Measurements from ENCODE around the gene RAB3IL1.
A peak's percentile ranks its signal among the peaks of the same experiment; 100 is the strongest.

RAB3IL1 gene

DNA sequence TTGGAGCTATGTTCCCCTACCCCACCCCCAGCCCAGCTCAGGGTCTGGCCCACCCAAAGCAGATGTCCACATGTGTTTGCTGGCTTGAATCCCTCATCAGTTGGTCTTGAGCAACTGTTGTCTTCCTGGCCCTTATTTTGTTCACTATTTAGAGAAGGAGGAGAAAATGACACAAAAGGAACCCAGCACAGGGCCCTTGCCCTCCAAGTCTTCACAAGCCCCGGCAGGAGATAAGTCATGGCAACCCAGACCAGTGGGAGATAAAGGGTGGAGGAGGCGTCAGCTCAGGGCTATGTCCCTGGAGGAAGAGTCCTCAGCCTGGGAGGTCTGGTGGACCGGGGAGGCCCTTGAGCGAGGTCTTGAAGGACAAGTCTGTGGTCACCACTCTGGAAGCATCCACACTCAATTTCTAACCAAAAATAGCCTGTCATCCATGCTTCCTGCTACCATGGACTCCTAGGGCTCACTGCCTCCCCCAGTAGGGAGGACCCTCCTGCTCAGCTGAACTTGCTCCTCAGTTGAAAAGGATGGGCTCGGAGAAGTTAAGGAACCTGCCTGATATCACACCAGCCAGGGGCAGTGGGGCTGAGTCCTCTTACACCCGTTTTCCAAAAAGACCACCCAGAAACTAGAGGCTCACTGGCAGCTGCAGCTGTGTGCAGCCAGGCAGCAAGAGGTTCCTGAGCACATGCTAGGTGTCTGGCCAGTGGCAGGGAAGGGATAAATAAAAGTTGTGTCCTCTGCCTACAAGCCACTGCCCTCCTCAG lies 1.8 kb upstream of the RAB3IL1 start:
- peak; percentile 16 for DNase-seq

DNA sequence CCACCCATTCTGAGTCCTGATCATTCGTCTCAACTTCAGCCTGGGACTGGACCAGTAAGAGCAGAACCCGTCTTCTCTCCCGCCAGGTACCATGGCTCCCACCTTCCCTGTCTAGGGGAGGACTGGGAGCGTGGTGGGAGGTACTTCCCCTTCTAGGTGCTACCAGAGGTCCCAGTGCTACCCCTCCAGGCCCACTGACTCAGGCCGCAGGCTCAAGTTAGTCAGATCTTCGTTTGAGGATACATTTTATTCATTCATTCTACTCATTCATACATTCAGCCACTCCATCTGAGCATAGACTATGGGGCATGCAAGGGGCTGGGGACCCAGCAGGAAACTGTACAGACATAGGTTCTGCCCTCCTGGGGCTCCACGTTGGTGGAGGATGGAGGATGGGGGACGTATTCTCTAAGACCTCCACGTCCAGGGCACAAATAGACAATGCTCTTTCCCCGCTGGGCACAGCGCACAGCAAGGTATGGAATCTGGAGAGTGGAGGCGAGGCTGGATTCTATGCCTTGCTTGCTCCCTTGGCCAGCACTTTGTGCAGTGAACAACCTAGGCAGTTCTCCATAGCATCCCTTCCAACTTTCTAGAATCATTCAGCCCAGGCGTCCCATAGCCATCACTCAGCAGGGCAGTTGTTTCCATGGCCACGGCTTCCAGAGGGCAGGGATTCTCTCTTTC lies 1.0 kb upstream of the RAB3IL1 start:
- peak; percentile 18 for DNase-seq

DNA sequence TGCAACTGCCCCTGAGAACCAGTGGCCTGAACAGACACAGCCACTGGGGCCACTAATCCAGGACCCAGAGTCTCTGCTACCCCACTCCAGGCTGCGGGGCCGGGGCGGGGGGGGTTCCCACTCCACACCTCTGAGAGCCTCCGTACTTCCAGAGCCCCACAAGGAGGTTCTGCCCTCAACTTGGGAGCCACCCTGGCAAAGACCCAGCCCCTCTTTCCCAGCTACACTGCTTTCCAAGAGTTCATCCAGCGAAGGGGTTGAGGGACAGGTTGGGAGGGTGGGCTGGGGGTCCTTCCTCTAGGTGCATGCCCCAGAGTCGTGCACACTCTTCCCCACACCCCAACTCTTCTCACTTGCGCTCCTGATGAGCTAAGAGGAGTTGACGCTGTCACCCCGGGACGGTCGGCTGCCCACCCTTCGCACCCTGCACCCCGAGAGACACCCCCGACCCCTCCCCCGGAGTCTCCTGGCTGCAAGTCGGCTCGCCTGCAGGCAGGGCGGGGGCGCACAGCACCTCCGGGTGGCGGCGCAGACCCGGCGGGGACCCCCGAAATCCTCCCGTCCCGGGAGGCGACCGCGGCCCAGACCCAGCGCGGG lies 531 bp downstream of the RAB3IL1 start:
- DNase-seq = peak; percentile 27

DNA sequence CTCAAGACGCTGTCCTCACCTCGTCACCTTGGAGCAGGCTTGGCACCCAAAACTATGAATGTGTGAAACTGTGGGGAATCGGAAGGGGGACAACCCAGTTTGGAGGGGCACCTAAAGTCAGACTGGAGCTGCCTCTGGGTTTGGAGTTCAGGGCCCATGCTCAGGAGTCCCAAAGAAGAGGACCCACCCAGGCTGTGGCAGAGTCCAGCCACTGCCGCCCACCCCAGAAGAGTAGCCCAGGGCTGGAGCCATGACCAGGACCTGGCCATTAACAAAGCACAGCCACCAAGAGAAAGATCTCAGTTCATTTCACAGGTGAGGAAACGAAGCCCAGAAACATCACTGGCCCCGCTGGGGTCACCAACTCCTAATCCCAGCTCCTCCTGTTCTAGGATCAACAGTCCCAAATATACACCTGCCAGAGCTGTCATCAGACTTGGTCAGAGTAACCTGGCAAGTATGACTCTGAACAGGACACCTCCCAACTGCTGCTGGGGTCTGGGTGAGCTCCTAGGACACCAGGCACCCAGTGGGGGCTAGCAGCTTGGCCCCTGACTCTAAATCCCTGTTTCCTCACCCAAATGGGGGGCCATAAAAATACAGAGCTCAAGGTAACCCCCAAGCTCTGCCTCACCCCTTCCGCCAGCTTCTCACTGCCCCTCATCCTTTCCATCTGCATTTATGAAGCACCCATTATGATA lies 2.7 kb downstream of the RAB3IL1 start:
- DNase-seq = peak; percentile 10

DNA sequence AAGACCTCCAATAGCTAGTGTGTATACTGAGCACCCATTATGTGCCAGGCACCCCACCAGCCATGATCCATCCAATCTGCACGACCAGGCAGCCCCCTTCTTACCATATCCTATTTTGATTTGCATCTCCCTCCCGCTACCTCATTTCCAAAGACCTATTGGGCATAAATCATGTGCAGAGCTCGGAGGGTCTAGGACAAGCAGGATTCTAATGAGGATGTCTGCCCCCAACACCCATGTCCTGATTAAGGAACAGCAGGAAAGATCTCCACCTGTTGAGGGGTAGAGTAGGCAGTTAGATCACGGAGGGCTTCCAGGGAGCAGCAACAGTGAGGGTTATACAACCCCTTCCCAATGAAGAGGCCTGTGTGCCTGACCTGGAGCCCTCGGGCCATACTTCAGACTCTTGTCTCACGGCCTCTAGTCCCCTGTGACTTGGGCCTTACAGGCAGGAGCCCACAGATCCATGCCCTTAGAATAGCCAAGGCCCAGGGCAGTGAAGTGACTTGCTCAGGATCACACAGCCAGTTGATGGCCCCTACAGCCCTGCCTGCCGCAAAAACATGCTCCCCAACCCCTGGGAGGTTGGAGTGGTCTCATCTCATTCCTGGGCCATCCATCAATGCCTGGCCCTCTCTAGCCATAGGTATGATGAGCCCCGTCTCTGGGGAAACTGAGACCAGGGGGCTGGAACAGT lies 3.5 kb downstream of the RAB3IL1 start:
- no peak for DNase-seq

DNA sequence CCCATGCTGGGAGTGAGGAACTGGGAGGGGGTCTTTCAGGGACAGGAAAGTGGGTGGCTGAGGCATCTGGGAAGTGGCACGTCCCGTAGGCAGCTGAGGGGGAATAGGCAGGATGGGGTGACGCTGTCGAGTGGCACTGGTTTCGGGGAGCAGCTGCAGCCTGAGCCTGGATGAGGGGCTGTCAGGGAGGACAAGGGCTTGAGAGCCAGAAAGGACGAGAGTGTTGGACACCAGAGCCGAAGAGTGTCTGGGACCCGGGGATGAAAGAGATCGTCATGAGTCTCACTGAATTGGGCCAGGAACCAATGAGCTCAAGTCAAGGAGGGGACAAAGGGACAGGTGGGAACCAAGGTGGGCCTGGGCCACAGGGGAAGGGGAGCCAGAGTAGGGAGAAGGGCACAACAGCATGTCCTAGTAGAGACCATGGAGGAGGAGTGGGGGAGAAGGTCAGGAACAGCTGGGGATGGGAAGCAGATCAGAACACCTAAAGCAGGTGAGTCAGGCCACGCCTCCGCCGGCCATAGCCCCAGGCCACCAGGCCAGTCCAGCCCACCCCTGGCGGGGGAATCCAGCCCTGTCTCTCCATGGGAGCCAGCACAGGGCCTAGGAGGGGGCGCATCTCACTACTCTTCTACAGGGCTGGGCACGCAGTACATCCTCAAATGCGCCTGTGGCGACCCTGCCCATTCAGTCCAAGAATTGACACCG lies 4.2 kb downstream of the RAB3IL1 start:
- no peak for DNase-seq

DNA sequence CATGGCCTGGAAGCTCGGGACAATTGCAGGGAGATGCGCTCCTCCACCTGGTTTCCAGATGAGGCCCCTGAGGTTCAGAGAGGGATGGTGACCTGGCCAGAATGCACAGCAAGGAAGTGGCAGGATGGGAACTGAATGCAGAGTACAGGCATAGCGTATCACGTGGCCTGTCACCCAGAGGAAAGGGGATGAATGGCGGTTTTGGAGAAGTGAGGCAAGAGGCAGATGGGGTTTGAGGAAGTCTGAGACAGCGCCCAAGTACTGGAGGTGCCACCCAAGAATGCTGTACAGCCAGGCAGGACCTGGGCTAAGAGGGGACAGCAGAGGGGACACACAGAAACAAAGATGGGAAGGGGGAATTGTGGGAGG lies 4.9 kb downstream of the RAB3IL1 start:
- DNase-seq = no peak

DNA sequence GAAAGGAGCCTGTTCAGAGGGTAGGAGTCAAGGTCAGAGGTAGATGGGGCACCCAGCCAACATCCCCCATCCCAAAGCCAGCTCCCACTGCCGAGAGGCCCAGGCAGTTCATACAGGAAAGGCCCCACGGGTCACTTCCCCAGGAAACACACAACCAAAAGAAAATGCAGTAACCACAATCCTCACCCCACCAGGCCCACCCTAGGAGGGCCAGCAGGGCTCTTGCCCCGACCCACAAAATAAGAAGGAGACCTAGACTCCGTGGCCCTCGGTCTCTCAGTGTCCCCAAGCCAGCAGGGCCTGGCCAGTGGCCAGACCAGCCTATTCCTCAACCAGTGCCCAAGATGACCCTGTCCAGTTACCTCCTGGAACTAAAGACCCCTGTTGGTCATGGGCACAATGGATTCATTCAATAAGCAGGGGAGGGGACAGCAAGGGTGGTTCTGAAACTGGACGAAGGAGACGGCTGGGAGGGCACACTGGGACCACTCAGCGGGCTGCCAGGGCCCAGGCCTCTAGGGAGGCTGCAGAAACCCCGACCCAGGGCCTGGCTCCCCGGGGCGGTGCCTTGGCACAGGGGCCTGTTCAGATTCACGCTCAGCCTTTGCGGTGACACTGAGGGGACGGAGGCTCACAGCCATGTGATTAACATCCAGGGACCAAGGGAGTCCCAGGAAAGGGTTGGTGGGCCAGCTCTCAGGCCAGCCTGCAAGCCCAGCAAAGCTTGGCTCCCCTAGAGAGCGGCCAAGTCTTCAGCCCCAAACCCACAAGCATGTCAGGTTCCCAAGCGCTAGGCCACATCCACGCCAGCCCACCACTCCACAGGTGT lies 5.5 kb downstream of the RAB3IL1 start:
- no peak for DNase-seq

DNA sequence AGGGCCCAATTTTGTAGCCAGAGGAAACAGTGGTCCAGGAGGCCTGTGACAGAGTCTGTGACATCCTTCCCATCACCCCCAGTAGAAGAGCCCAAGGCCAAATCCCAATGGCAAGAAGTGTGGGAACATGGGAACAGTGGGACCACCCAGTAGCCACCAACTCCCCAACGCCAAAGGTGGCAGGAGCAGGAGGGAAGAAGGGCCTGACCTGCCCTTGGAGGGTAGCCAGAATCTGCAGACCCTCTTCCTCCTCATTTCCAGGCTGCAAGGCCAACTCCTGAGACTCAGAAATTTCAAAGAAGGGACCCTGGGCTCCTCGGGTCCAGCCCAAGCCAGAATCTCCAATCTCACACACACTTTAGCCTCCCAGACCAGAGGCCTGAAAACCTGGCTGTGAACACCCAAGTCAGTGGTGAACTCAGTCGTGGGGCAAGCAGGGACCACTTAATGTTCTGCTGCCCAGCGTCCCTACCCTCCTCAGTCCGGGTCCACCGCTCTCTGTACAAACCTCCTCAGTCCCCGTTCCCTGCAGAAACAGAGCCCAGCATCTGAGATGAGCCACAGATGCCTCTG lies 6.2 kb downstream of the RAB3IL1 start:
- no peak for DNase-seq

DNA sequence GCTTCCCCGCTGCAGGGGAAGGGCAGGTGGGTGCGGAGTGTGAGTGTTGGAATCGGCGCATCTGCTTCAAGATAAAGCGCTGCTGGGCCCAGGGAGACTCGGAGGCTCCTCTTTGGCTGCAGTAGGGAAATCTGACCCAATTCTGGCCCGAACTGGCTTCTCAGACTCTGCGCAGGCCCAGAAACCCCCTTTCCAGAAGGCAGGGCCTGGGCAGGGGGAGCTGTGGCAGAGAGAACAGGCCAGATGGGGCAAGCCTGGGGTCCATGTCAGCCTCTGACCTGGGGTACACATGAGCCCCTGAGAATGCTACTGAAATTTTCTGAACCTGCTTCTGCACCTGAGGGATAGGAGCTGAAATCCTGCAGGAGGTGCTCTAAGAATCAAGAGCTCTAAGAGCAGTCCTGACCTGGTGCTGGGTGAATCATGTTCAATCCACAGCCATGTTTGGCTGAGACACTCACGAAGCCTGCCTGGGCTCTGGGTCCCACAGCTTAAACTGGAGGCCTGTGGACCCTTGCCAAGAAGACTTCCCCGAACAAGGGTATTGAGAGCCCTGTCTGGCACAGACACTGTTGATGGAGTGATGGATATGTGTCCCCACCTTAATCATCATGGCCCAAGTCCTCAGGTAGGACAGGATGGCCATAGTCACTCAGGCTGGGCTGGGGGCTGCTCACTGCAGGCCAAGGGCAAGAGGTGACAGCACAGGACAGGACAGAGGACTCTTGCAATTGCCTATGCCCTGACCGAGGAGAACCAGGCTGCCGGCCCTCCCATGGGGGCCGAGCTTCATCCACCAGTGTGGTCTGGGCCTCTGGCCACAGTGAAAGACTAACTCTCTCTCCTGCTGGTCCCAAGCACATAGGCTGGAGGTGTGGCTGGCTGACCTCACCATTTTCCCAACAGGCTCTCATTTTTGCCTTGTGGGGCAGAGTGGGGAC lies 6.9 kb downstream of the RAB3IL1 start:
- DNase-seq = no peak

DNA sequence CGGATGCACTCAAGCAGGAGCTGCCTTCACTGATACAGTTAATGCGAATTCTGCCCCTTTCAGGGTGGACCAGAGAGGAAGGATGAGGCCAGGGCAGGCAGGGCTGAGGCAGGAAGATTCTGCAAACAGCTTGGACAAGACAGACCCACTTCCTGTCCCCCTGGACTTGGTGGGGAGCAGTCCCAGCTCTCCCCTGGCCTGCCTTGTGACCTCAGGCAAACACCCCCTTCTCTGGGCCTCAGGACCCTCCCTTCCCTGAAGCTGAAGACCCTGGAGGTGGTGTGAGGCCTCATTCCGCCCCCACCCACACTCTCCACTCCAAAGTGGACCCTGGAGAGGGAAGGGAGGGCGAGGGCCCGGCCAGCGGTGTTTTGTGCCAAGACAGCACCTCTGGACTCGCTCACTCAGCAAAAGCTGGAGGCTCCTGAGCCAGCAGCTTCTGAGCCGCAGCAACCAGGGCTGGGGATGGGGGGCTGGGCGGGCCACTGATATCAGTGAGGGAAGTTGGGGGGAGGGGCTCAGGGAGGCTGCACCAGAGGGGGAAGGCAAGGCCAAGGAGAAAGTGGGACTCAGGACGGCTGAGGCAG lies 8.5 kb downstream of the RAB3IL1 start:
- DNase-seq = no peak

DNA sequence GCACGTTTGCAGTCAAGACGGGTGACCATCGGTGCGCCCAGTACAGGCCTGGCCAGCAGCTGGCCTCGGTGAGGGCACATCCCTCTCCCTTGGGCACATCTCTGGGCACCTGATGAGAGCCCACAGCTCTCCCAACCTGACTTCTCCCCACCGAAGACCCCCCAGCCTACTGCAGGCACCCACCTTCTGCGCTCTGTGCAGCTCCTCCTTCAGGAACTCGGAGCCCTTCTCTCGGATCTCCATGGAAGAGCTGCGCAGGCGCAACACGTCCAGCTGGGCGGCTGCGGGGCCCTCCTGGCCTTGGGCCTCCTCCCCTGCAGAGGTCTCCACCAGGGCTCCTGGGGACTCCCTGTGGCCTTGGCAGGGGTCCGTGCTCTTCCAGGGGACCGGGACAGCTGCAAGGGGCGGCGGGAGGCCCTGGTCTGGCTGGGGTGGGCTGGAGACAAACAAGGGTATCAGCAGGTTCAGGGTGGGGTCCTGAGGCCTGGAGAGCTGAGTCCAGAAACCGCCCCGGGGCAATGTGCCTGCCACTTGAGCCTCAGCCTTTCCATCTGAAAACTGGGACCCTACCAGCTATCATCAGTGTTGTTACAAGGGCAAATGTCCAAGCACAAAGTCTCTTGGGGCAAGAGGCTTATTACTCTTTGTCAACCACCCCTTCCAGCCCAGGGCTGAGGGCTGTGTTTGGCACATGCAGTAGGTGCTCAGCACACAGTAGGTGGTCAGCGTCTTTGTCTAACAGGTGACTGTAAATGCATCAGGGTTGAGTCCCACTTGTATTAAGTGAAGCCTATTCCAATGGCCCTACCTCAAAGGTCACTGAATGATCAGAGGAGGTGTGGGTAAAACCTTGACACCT lies 9.3 kb downstream of the RAB3IL1 start:
- no peak for DNase-seq

DNA sequence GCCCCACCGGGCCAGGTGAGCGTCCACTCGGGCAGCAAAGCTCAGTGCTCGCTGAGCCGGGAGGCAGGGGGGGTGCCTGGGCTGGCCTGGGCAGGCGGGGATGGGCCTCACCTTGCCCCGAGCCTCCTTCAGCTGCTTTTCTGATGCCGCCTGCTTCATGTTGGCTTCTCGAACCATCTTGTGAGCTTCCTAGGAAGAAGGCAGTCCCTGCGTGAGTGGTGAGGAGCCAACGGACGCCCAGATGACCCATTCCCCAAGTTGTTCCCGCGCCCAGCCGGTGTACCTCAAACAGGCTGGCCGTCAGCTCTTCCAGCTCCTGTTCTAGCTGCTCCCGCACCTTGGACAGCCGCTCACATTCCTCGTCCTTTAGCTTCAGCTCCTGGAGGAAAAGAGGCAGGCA lies 10.1 kb downstream of the RAB3IL1 start:
- no peak for DNase-seq

DNA sequence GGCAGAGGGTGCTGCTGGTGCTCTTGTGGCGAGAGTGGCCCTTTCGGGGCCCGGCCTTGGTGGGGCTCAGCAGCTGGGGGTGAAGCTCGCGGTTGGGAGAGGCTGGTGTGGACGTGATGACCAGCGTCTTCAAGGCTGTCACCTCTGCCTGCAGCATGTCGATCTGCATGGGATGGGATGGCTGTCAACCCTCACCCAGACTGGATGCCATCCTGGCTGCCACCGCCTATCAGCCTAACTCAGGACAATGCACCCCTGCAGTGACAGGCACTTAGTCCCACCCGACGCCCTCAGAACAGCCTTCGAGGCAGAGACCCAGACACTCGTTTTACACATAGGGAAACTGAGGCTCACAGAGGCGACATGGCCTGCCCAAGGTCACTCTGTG lies 10.8 kb downstream of the RAB3IL1 start:
- no peak for DNase-seq

DNA sequence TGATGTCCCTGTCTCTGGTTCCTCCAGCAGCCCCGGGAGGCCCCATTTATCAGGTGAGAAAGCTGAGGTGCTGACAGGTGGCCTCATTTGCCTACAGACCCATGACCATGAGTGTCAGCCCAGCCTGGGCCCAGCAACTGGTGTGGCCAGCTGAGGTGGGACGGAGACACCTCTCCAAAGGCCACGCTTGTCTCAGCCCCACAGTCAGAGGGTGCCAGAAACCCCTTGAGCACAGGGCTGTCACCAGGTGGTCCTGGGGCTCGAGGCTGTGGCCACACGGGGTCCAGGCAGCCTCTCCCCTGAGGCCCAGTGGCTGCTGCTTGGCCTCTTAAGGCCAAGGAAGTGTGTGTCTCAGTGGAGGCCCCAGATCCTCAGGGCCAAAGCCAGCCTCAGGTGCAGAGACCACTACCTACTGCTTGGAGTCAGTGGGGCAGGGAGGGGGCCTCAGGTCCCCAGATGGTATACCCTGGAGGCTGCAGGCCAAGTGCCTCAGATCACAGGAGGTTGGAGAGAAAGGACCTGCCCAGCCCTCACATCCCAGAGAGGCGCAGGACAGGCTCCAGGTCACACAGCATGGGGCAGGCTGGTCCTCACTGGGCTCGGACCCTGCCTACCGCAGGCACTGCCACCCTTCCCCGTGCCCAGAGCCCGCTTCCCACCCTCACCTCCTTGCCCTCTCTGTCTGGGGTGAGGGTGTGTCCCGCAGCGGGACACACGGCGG lies 11.4 kb downstream of the RAB3IL1 start:
- no peak for DNase-seq

DNA sequence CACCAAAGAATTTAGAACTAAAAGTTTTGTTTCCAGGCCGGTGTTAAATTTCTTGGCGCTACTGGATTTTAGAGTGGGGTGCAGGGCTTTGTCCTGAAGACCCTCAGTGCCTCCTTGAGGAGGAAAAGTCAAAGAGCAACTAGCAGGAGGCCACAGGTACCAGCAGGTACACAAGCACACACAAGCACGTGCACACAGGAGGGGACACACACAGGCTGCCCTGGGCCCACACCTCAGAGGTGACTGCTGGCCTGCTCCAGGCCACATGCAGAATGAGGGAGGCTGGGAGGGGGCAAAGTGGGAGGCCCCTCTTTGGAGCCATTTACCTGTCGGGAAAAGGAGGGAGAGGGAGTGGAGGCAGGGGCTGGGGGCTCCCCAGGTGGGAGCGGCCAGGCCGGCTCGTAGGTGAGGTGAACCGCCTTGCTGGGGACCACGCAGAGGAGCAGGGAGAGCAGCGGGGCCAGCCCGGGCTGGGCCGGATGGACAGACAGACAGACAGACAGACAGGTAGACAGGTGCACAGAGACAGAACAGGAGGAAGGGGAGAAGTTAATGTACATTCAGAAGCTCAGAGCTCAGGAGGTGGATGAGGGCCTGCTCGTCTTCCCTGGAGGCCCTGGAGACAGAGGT lies 12.2 kb downstream of the RAB3IL1 start:
- DNase-seq = no peak

DNA sequence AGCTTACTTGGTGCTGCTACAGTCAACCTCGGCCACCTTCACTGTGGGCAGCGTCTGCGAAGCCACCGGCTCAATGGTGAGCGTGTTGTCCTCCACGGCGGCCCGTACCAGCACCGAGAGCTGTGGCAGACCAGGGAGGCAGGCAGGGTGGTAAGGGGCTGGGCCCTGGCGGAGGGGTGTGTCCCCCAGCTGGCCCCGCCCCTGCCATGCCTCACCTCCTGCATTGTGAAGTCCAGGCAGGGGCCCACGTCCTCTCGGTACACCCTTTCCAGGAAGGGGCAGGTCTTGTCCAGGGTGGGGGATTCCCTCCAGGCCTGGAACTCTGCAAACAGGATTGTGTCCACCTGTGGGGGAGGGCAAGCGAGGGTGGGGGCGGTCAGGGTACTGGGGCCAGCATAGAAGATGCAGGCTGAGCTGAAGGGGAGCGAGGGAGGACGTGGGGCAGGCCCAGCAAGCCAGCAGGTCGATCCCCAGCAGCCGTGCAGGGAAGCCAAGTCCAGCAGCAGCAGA lies 12.8 kb downstream of the RAB3IL1 start:
- peak; percentile 48 for DNase-seq

Measured in stimulated activated CD8-positive, alpha-beta memory T cell treated with anti-CD3 and anti-CD28 coated beads, Interleukin-4, amount 100 ng/mL, for 48 hours (primary cell).